Measurements from ENCODE around the gene PTPRT.

PTPRT gene

DNA sequence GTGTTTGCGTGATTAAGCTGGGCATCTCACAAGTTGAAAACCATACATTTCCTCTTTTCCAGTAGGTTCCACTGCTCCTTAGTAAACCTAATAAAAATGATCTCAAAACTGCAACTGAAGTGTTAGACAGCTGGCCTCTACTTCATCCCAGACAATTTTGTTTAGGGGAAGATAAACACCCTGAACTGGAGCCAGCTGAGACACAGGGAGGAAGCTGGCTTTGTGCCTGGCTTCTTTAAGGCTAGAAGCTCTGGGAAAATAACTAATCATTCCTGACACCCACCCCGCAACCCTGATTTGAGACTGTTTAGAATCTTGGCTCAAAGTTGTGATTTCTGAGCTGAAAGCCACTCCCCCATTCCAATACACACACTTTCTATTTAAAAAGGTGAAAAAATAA, 11.6 kb downstream of the PTPRT start:
- Histone ChIP-seq H3F3A (ENCODE audit: insufficient read depth) (no peaks in the 10 kb centered on the region), H3K36me3 (ENCODE audit: low read length) (no peaks in the 10 kb centered on the region), H2AFZ (ENCODE audit: low read depth, low read length, severe bottlenecking) (no peak overlapping the region), H3K4me3 (ENCODE audit: insufficient read depth, low read length, poor library complexity, severe bottlenecking) (no peak overlapping the region), H3K27ac (ENCODE audit: low read depth, low read length) (no peak overlapping the region), H4K20me1 (ENCODE audit: low read depth, low read length) (no peaks in the 10 kb centered on the region), H3K79me2 (ENCODE audit: insufficient read depth, low read length) (no peaks in the 10 kb centered on the region), H3K9me3 (ENCODE audit: insufficient read depth, low read length) (no peaks in the 10 kb centered on the region), H3K27me3 (ENCODE audit: low read length) (no peaks in the 10 kb centered on the region), H3K9me2 (replicated peaks; ENCODE audit: insufficient read depth, low read length) (no peaks in the 10 kb centered on the region), H3K9ac (ENCODE audit: low read length) (no peak overlapping the region), H3K4me2 (ENCODE audit: low read depth, low read length, poor library complexity, severe bottlenecking) (no peak overlapping the region)
- no peak for TF ChIP-seq EZH2phosphoT487 (conservative IDR thresholded peaks at IDR 0.05; ENCODE audit: low read length)
- TF ChIP-seq, protein P1, sequence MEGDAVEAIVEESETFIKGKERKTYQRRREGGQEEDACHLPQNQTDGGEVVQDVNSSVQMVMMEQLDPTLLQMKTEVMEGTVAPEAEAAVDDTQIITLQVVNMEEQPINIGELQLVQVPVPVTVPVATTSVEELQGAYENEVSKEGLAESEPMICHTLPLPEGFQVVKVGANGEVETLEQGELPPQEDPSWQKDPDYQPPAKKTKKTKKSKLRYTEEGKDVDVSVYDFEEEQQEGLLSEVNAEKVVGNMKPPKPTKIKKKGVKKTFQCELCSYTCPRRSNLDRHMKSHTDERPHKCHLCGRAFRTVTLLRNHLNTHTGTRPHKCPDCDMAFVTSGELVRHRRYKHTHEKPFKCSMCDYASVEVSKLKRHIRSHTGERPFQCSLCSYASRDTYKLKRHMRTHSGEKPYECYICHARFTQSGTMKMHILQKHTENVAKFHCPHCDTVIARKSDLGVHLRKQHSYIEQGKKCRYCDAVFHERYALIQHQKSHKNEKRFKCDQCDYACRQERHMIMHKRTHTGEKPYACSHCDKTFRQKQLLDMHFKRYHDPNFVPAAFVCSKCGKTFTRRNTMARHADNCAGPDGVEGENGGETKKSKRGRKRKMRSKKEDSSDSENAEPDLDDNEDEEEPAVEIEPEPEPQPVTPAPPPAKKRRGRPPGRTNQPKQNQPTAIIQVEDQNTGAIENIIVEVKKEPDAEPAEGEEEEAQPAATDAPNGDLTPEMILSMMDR (IDR thresholded peaks at IDR 0.05; ENCODE audit: insufficient read depth, low read length, poor library complexity, severe bottlenecking), result no peak

DNA sequence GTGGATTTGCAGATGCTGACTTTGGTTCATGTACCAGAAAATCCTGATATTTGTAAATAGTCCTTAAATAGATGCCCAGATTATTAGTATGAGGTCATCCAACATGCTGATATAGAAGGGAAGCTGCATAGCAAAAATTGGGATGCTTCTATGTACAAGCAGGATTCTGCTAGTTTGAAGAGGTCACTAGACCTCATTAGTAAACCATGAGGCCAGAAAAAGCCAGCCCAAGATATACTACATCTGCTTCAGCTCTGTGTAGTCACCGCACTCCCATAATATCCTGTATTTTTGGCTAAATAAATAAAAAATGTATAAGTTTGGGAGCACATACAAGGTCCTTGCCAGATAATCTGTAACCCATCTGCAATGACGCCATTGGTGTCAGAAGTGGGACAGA, 13.0 kb downstream of the PTPRT start:
- no peak for TF ChIP-seq EZH2phosphoT487 (conservative IDR thresholded peaks at IDR 0.05; ENCODE audit: low read length)
- TF ChIP-seq, protein P1 (IDR thresholded peaks at IDR 0.05; ENCODE audit: insufficient read depth, low read length, poor library complexity, severe bottlenecking), result no peak
- Histone ChIP-seq H3K79me2 (ENCODE audit: insufficient read depth, low read length) (no peaks in the 10 kb centered on the region), H4K20me1 (ENCODE audit: low read depth, low read length) (no peaks in the 10 kb centered on the region), H3K4me3 (ENCODE audit: insufficient read depth, low read length, poor library complexity, severe bottlenecking) (no peak overlapping the region), H3K27me3 (ENCODE audit: low read length) (no peaks in the 10 kb centered on the region), H3K9me3 (ENCODE audit: insufficient read depth, low read length) (no peaks in the 10 kb centered on the region), H3K9ac (ENCODE audit: low read length) (no peak overlapping the region), H3K4me2 (ENCODE audit: low read depth, low read length, poor library complexity, severe bottlenecking) (no peak overlapping the region), H3K27ac (ENCODE audit: low read depth, low read length) (no peak overlapping the region), H3K36me3 (ENCODE audit: low read length) (no peaks in the 10 kb centered on the region), H3F3A (ENCODE audit: insufficient read depth) (no peaks in the 10 kb centered on the region), H2AFZ (ENCODE audit: low read depth, low read length, severe bottlenecking) (no peak overlapping the region), H3K9me2 (replicated peaks; ENCODE audit: insufficient read depth, low read length) (no peaks in the 10 kb centered on the region)

DNA sequence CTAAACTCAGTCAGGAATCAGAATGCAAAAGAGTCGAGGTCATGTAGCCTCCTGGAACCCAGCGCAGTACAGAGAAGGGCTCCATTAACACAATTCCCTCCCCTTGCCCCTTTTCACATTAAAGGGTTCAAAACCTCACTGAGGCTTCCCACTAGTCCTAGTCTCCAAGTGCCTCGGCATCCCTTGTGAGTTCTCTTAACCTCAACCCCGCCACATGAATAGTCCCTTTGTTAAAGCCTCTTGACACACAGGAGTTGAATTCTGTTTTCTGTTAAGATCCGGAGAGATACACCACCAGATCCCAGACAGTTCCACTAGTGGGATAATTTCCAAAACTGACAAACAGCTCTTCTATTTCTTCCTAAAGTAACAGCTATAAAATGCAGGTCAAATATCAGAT, 17.8 kb downstream of the PTPRT start:
- H3K79me2 ChIP-seq (ENCODE audit: insufficient read depth, low read length), result no peaks in the 10 kb centered on the region
- H3K9ac ChIP-seq (ENCODE audit: low read length), result no peak overlapping the region
- H4K20me1 ChIP-seq (ENCODE audit: low read depth, low read length), result no peaks in the 10 kb centered on the region
- no peaks in the 10 kb centered on the region for H3K9me3 ChIP-seq (ENCODE audit: insufficient read depth, low read length)
- TF ChIP-seq EZH2phosphoT487 (conservative IDR thresholded peaks at IDR 0.05; ENCODE audit: low read length), result no peak
- TF ChIP-seq, protein P1 (IDR thresholded peaks at IDR 0.05; ENCODE audit: insufficient read depth, low read length, poor library complexity, severe bottlenecking), result no peak
- H3K9me2 ChIP-seq (replicated peaks; ENCODE audit: insufficient read depth, low read length), result no peaks in the 10 kb centered on the region
- no peak overlapping the region for H3K4me3 ChIP-seq (ENCODE audit: insufficient read depth, low read length, poor library complexity, severe bottlenecking)
- H3K27me3 ChIP-seq (ENCODE audit: low read length), result no peaks in the 10 kb centered on the region
- no peak overlapping the region for H3K27ac ChIP-seq (ENCODE audit: low read depth, low read length)
- H3F3A ChIP-seq (ENCODE audit: insufficient read depth), result no peaks in the 10 kb centered on the region
- H3K36me3 ChIP-seq (ENCODE audit: low read length), result no peaks in the 10 kb centered on the region
- no peak overlapping the region for H3K4me2 ChIP-seq (ENCODE audit: low read depth, low read length, poor library complexity, severe bottlenecking)
- H2AFZ ChIP-seq (ENCODE audit: low read depth, low read length, severe bottlenecking), result no peak overlapping the region

Measured in SU-DHL-6 (cell line).